Calu3 (cell line): ENCODE data around the gene EME1. TPM values are rescaled to one million over a fixed set of nuclear protein-coding genes. Genes with fewer than 3 reads are reported as not detected.

Experiments used
- BruUV-seq: library from RNA; stranded (reverse); fragments of 400-500 nt; replicated peaks from 2 replicates; lab custom pipeline; 2021; lab: Mats Ljungman, UMichigan
- CTCF ChIA-PET: fragments of 300-600 bp; sonication (Branson Sonifier 250); formaldehyde crosslinking; loops from one replicate; lab custom pipeline; 2022; ENCODE audit warnings: antibody characterized with exemption; lab: Charles Lee
- DNase-seq: peaks from one replicate; pipeline ENCODE4 v3.0.0; 2022
- H3K27ac Mint-ChIP-seq: one replicate; pipeline ENCODE4 v1.8.0; 2022; ENCODE audit warnings: mixed read lengths; ENCODE audit not compliant: unreplicated experiment
- H3K27me3 Mint-ChIP-seq: one replicate; pipeline ENCODE4 v1.8.0; 2022; ENCODE audit warnings: mixed read lengths; ENCODE audit not compliant: unreplicated experiment
- H3K36me3 Mint-ChIP-seq: one replicate; pipeline ENCODE4 v1.8.0; 2022; ENCODE audit warnings: mild to moderate bottlenecking, moderate library complexity, mixed read lengths; ENCODE audit not compliant: insufficient read depth, unreplicated experiment
- H3K4me1 Mint-ChIP-seq: one replicate; pipeline ENCODE4 v1.8.0; 2022; ENCODE audit warnings: mild to moderate bottlenecking, low read depth, mixed read lengths; ENCODE audit not compliant: unreplicated experiment
- H3K4me3 Mint-ChIP-seq: one replicate; pipeline ENCODE4 v1.8.0; 2022; ENCODE audit warnings: mild to moderate bottlenecking, low read depth, moderate library complexity, mixed read lengths; ENCODE audit not compliant: unreplicated experiment
- H3K9me3 Mint-ChIP-seq: one replicate; pipeline ENCODE4 v1.8.0; 2022; ENCODE audit warnings: low read depth, mixed read lengths; ENCODE audit not compliant: unreplicated experiment
- intact Hi-C: fragments of 100-400 bp; cut with micrococcal nuclease; formaldehyde crosslinking; loops from one replicate; pipeline ENCODE4 v1.10.0; 2022; ENCODE audit not compliant: unreplicated experiment
- total RNA-seq: library from RNA; stranded (reverse); gene quantifications from 2 replicates; pipeline ENCODE4 v1.2.3, GENCODE V29; 2022
- TF ChIP-seq, protein P1 (sequence below): fragments of 200-600 bp; IDR thresholded peaks from one replicate; pipeline ENCODE4 v1.8.0; 2022; ENCODE audit warnings: antibody characterized with exemption; ENCODE audit not compliant: unreplicated experiment

EME1 gene
- total RNA-seq, 1 experiment from 2014 or later = 33.5 TPM

DNA sequence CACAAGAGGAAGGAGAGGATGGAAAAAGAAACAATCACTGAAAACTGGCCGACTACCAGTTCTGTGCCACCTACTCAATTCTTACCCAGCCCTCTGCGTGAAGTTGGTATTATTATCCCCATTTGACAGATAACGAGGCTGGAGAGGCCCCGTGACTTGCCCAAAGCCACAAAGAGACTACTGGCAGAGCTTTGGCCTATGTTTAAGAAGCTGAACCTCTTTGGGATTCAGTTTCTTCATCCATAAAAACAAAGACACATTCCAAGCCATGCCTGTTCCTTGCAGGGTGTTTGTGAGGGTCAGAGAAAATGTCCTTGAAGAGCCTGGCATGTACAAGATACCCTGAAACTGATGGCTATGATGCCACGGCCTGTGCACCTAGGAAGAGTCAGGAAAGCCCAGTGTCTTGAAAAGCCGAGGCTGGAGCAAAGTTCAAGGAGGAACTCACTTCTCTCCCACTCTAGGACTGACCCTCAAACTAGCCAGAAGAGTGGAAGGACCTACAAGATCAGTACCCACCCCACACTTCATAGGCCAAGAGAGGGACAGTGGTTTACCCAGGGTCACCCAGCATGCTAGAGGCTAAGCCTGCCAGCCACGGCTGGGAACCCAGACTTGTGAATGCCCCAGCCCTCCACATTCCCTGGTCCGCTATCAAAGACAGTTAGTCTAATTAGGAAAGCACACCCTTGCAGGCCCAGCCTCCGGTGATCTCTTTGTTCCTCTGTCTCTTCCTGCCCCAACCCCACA lies 51.4 kb downstream of the EME1 start:
- BruUV-seq = no TSS peak
- intact Hi-C loops = loop anchor here (5.0 kb wide), 1 partner anchor 53 kb away; the partner anchor contains the start of gene RSAD1
- CTCF ChIA-PET = interaction anchor here (0.6 to 5.4 kb wide), 3 partner anchors 27 to 211 kb away, joined by 3 to 36 read pairs (median 4); partner anchors contain the start of gene LRRC59
- TF ChIP-seq, protein P1, sequence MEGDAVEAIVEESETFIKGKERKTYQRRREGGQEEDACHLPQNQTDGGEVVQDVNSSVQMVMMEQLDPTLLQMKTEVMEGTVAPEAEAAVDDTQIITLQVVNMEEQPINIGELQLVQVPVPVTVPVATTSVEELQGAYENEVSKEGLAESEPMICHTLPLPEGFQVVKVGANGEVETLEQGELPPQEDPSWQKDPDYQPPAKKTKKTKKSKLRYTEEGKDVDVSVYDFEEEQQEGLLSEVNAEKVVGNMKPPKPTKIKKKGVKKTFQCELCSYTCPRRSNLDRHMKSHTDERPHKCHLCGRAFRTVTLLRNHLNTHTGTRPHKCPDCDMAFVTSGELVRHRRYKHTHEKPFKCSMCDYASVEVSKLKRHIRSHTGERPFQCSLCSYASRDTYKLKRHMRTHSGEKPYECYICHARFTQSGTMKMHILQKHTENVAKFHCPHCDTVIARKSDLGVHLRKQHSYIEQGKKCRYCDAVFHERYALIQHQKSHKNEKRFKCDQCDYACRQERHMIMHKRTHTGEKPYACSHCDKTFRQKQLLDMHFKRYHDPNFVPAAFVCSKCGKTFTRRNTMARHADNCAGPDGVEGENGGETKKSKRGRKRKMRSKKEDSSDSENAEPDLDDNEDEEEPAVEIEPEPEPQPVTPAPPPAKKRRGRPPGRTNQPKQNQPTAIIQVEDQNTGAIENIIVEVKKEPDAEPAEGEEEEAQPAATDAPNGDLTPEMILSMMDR = no peak
- DNase-seq = peak; percentile 24
- Mint-ChIP-seq H3K27me3 (no peaks in the 10 kb centered on the region), H3K4me1 (peaks cover 70% of the 10 kb centered on the region), H3K36me3 (peaks cover 37% of the 10 kb centered on the region), H3K27ac (peak overlapping the region; percentile 88), H3K4me3 (peak overlapping the region; percentile 87), H3K9me3 (no peaks in the 10 kb centered on the region)

DNA sequence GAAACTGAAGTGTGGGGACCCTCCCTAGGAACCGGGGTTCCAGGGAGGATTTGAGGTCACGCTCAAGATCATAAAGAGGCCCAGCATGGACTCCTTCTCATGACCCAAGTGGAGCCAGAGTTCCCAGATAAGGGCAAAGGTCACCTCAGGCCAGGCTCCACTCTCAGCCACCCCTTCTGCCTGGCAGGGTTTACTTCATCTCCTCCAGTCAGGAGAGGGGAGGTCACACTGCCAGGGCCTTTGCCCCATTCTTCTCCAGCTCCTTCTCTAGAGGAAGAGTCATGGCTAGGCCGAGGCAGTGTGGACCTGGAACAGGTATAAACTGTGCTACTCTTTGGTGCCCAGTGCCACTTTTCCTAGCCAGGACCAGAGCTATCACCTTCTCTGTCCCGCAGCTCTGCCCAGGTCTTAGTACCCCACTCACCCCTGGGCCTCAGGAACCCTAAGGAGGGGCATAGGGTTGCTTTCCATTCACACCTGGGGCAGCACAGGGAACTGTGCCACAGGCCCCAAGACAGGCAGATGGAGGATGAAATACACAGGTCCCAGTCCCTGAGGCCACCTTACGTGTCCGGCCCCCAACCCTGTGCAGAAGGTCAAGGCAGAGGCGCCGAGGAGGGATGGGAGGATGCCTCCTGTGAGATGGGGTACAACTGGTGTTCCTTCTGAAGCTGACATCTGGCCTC lies 52.1 kb downstream of the EME1 start:
- peaks cover 73% of the 10 kb centered on the region for H3K4me1 Mint-ChIP-seq
- peaks cover 45% of the 10 kb centered on the region for H3K36me3 Mint-ChIP-seq
- CTCF ChIA-PET = interaction anchor here (0.7 to 5.4 kb wide), 3 partner anchors 28 to 343 kb away, joined by 3 to 36 read pairs (median 4); partner anchors contain the start of gene LRRC59
- peak overlapping the region; percentile 88 for H3K27ac Mint-ChIP-seq
- no peak for DNase-seq
- intact Hi-C loops = loop anchor here (5.0 kb wide), 1 partner anchor 52 kb away; the partner anchor contains the start of gene RSAD1
- peak overlapping the region; percentile 87 for H3K4me3 Mint-ChIP-seq
- H3K27me3 Mint-ChIP-seq = no peaks in the 10 kb centered on the region
- H3K9me3 Mint-ChIP-seq = no peaks in the 10 kb centered on the region
- BruUV-seq = no TSS peak
- TF ChIP-seq, protein P1 = no peak

DNA sequence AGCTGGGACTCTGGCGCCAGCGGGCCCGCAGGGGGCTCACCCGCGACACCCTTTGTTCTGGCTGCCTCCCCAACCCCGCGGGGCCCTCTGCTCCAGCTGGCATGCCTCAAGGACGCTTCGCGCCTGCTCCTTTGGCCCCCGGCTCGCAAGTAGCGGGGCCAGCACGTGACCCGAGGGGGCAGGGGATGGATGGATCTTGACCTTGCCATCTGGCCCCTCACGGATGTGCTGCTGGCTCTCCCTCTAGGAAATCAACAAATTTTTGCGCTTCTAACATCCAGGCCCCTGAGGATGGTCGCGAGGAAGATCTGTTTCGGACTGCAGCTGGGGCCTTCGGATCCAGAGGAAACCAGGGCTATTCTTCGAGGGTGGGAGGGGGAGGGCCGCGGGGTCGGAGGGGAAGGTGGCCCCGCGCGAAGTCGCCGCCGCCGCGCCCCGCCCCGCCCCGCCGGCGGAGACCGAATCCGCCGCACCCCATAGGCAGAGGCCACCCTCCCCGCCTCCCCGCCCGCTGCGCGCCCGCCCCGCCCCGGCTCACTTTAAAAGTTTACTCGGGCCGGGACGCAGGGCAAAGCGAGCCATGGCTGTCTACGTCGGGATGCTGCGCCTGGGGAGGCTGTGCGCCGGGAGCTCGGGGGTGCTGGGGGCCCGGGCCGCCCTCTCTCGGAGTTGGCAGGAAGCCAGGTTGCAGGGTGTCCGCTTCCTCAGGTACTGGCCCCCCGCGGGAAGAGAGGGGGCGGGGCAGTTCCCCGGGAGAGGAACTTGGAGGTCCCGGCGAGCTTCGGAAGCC lies 52.8 kb downstream of the EME1 start, which contains the start of gene ACSF2:
TSS of gene ACSF2 (plus strand) at position 537 of the 790 bp plus-strand sequence. CDS start at position 581, 44 bp downstream.
- Mint-ChIP-seq H3K27ac (peak within 1 kb of the TSS; percentile 88), H3K36me3 (peaks cover 46% of the 10 kb centered on the region), H3K4me3 (peak within 1 kb of the TSS; percentile 87), H3K27me3 (no peaks in the 10 kb centered on the region), H3K9me3 (no peaks in the 10 kb centered on the region), H3K4me1 (peaks cover 73% of the 10 kb centered on the region)
- intact Hi-C loops = loop anchor here (2.0 kb wide), 1 partner anchor 15 kb away; no protein-coding TSS in a partner anchor
- peak; percentile 87 for DNase-seq
- BruUV-seq = TSS peak; percentile 75
- CTCF ChIA-PET = interaction anchor here (0.5 to 5.4 kb wide), 8 partner anchors 14 to 342 kb away, joined by 3 to 36 read pairs (median 4); partner anchors contain the start of gene LRRC59
- TF ChIP-seq, protein P1 = no peak

DNA sequence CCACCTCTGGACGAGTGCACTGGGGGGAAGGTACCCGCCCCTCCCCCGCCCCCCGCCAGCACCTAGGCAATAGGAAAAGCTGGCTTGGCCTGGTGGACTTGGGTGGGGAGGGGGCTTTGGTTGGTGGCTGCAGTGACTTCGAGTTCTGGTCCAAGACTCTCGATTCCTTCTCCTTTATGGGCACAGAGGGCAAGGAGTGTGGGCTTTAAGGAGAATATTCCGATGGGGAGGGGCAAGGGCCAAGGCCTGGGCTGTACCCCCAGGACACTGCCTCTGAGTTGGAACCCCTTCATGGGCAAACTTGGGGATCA lies 53.4 kb downstream of the EME1 start:
- Mint-ChIP-seq H3K4me1 (peaks cover 71% of the 10 kb centered on the region), H3K27me3 (no peaks in the 10 kb centered on the region), H3K27ac (no peak overlapping the region), H3K4me3 (peak overlapping the region; percentile 87), H3K36me3 (peaks cover 46% of the 10 kb centered on the region), H3K9me3 (no peaks in the 10 kb centered on the region)
- TF ChIP-seq, protein P1 = no peak
- intact Hi-C loops = loop anchor here (2.0 kb wide), 1 partner anchor 14 kb away; no protein-coding TSS in a partner anchor
- no peak for DNase-seq
- no TSS peak for BruUV-seq
- CTCF ChIA-PET = interaction anchor here (0.5 to 2.2 kb wide), 8 partner anchors 14 to 64 kb away, joined by 3 to 20 read pairs (median 4); partner anchors contain the start of gene LRRC59
